MG63 (cell line): Measurements from ENCODE around the gene SARNP. TPM values are rescaled to one million over a fixed set of nuclear protein-coding genes. Genes with fewer than 3 reads are reported as not detected.
"Not testable (repeated sequence)": the region's sequence is repeated elsewhere in the genome, so short reads cannot be mapped to it uniquely, and the experiment has no call there.

Experiments used
- DNase-seq: peaks from one replicate; pipeline ENCODE4 v3.0.0-alpha.2; 2020
- H3K27me3 ChIP-seq: fragments of 250-450 bp; sonication (Bioruptor Pico); 2 replicates; pipeline ENCODE4 v1.5.1; 2020; ENCODE audit warnings: mild to moderate bottlenecking, moderate library complexity
- H3K36me3 ChIP-seq: fragments of 250-450 bp; sonication (Bioruptor Pico); 2 replicates; pipeline ENCODE4 v1.5.1; 2020; ENCODE audit warnings: mild to moderate bottlenecking, moderate library complexity
- H3K4me3 ChIP-seq: fragments of 250-450 bp; sonication (Bioruptor Pico); 2 replicates; pipeline ENCODE4 v1.5.1; 2020; ENCODE audit warnings: mild to moderate bottlenecking, moderate library complexity
- H3K9me3 ChIP-seq: fragments of 250-450 bp; sonication (Bioruptor Pico); 2 replicates; pipeline ENCODE4 v1.5.1; 2020; ENCODE audit warnings: mild to moderate bottlenecking, moderate library complexity
- total RNA-seq: library from RNA; depleted of rRNA; stranded (reverse); fragments of >200 nt; shearing (Covaris generic); gene quantifications from 2 replicates; pipeline ENCODE4 v1.2.3, GENCODE V29; 2014; ENCODE audit warnings: low replicate concordance; rRNA removed

The SARNP gene
- 142 and 228 TPM in 2 replicates for total RNA-seq

DNA sequence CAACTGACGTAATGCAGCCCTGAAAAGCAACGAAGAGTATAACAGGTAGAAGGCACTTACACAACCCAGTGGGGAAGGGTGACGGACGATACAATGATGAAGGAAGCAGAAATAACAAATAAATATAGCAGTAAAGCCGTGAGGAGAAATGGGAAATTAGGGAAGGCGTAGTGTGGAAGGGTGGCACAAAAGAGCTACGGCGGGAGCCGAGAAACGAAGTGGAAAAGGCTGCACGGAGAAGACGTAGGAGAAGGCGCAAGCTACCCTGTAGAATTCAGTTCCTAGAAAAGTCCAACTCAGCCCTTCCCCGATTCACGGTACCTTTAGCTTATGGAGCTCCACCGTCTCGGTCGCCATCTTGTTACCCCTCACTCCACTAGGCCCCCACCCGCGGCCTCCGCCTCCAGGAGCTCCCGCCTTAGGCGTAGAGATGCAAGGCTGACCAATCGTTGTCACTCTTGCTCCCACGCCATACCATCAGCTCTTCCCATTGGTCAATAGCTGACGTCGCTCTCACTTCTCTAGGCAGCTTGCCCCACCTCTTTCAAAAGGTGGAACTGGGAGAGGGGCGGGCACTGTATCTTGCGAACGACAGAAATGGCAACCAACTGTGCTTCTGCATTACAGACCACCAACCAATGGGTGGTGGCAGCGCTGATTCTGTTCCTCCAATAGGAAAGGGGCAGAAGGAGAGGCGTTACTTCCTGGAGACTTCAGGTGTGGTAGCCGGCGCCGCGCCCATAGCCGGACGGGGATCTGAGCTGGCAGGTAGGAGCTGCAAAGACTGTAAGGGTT, at the start of gene SARNP, which contains the start of gene ORMDL2:
Gene SARNP, minus strand, starts transcription at position 380 of the 795 bp plus-strand sequence. Its CDS starts 23 bp downstream, at position 357.
Gene ORMDL2, plus strand, starts transcription at position 697 of the 795 bp plus-strand sequence. CDS start 959 bp downstream, outside the sequence.
- H3K27me3 ChIP-seq: no peaks in the 10 kb centered on the region
- peak within 1 kb of the TSS; percentile 82 for H3K4me3 ChIP-seq
- DNase-seq: peak; percentile 98
- H3K9me3 ChIP-seq: no peaks in the 10 kb centered on the region
- peaks cover 72% of the 10 kb centered on the region for H3K36me3 ChIP-seq

DNA sequence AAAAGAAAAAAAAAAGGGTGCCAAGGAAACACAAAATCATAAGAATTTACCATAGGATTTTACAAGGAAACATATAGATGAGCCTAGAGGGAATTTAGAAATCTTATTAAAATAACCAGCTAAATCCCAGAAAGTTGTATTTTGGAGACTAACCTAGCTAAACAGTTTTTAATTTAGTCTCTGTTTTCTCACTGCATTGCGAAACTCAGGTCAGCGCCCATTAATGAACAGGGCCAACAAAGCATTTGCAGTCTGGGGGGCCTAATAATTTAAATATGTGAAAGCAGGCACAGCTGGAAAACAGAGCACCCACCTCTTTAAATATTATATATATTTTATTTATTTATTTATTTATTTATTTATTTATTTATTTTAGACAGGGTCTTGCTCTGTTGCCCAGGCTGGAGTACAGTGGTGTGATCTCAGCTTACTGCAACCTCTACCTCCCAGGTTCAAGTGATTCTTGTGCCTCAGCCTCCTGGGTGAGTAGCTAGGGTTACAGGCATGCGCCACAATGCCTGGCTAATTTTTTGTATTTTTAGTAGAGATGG, 49.0 kb upstream of the SARNP start:
- H3K4me3 ChIP-seq, DNase-seq, H3K9me3 ChIP-seq, H3K27me3 ChIP-seq, H3K36me3 ChIP-seq: not testable (repeated sequence)

DNA sequence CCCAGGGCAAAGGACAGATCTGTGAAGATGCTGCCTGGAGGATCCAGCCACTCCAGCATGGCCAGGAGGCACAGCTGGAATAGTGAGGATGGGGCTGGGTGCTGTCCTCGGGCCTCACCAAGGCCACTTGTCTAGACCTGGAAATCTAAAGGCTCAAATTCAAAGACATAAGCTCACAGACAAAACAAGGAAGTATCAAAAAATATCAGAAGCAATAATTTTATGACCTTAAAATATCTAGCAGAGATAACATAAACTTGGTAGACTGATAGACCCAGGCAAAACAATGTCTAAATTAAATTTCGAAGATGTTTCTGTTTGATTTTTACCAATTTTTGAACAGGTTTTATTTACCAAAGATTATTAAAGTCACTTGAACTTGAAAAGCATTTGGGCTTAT, 47.8 kb upstream of the SARNP start:
- Histone ChIP-seq H3K9me3 (peaks cover 6% of the 10 kb centered on the region; the same call in 1 of the 2 replicates), H3K27me3 (no peaks in the 10 kb centered on the region), H3K4me3 (no peak overlapping the region), H3K36me3 (no peaks in the 10 kb centered on the region)
- no peak for DNase-seq

DNA sequence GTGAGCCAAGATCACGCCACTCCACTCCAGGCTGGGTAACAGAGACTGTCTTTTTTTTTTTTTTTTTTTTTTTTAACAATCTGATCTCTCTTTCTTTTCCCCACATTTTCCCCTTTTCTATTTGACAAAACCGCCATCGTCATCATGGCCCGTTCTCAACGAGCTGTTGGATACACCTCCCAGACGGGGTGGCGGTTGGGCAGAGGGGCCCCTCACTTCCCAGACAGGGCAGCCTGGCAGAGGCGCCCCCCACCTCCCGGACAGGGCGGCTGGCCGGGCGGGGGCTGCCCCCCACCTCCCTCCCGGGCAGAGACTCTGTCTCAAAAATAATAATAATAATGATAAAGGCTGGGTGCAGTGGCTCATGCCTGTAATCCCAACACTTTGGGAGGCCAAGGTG, 45.4 kb upstream of the SARNP start:
- not testable (repeated sequence) for H3K4me3 ChIP-seq, H3K27me3 ChIP-seq, DNase-seq, H3K36me3 ChIP-seq, H3K9me3 ChIP-seq

GRCh38 chr12:55862286-55862685, 44.8 kb upstream of the SARNP start:
- Histone ChIP-seq H3K4me3 (no peak overlapping the region), H3K27me3 (no peaks in the 10 kb centered on the region), H3K9me3 (peaks cover 6% of the 10 kb centered on the region; the same call in 1 of the 2 replicates), H3K36me3 (no peaks in the 10 kb centered on the region)
- DNase-seq: no peak

DNA sequence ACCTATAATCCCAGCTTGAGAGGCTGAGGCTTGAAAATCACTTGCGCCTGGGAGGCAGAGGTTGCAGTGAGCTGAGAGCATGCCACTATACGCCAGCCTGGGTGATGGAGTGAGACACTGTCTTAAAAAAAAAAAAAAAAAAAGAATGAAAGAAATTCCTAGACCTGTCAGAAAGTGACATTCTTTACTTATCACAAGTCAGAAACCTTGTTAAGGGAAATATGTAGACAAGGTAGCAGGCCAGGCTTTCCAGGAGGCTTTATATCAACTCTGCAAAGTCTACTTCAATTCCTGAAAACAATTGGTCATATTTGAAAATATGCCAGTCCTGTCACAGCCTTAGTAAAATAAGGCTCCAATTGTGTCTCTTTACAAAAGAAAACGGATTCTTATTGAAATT, 44.3 kb upstream of the SARNP start:
- no peak for DNase-seq
- peaks cover 6% of the 10 kb centered on the region; the same call in 1 of the 2 replicates for H3K9me3 ChIP-seq
- no peaks in the 10 kb centered on the region for H3K27me3 ChIP-seq
- H3K36me3 ChIP-seq: no peaks in the 10 kb centered on the region
- no peak overlapping the region for H3K4me3 ChIP-seq

- no peak for DNase-seq
- Histone ChIP-seq H3K9me3 (peaks cover 6% of the 10 kb centered on the region; the same call in 1 of the 2 replicates), H3K27me3 (no peaks in the 10 kb centered on the region), H3K36me3 (no peaks in the 10 kb centered on the region), H3K4me3 (no peak overlapping the region)
Measured at GRCh38 chr12:55861396-55861795, 43.9 kb upstream of the SARNP start.

DNA sequence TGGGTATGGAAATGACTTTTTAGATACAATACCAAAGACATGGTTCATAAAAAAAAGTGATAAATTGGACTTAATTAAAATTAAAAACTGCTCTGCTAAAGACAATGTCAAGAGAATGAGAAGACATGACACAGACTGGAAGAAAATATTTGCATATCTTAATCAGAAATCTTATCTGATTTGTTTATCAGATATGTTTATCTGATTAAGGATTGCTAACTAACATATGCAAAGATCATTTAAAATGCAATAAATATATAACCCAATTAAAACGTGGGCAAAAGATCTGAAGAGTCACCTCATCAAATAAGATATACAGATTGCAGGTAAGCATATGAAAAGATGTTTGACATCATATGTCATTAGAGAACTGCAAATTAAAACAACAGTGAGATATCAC, 35.2 kb upstream of the SARNP start:
- Histone ChIP-seq H3K36me3 (no peaks in the 10 kb centered on the region), H3K27me3 (no peaks in the 10 kb centered on the region), H3K4me3 (no peak overlapping the region), H3K9me3 (no peaks in the 10 kb centered on the region)
- no peak for DNase-seq

DNA sequence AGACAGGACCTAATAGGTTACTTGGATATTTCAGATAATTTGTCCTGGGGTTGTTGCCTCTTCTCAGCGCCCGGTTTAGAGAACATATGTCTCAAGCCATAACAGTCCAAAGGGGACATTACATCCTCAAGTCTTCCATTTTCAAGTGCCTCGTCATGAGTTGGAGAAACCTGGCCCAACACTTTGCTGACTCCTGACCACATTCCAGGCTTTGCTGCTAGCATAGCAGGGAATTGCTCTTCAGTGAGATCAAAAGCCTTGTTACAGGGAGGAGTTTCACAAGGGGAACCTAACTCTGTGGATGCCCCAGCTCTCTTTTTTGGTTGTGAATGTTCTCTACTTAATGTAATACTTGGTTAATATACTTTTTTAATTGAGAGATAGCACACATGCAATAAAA, 33.4 kb upstream of the SARNP start:
- Histone ChIP-seq H3K9me3 (no peaks in the 10 kb centered on the region), H3K27me3 (no peaks in the 10 kb centered on the region), H3K4me3 (no peak overlapping the region), H3K36me3 (no peaks in the 10 kb centered on the region)
- DNase-seq: no peak

DNA sequence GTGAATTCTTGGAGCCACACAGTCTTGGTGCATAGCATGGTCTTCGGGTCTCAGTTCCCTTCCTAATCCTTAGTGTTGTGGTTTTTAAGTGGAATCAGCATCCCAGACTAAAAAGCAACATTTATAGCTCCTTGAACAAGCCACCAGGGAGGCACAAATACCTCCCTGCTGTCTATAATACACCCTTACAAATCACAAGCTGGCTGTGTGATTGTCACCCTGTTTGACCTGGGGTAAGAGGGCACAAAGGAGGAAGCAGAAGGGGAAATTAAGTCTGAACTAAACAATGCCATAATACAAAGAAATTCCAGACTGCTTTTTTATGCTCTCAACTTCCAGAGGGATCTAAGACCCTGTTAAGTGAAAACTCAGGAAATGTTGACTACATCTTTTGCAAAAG, 32.9 kb upstream of the SARNP start:
- no peak for DNase-seq
- Histone ChIP-seq H3K27me3 (no peaks in the 10 kb centered on the region), H3K9me3 (no peaks in the 10 kb centered on the region), H3K4me3 (no peak overlapping the region), H3K36me3 (no peaks in the 10 kb centered on the region)

GRCh38 chr12:55849616-55850343, 32.3 kb upstream of the SARNP start:
- no peaks in the 10 kb centered on the region for H3K27me3 ChIP-seq
- H3K9me3 ChIP-seq: no peaks in the 10 kb centered on the region
- H3K4me3 ChIP-seq: no peak overlapping the region
- H3K36me3 ChIP-seq: no peaks in the 10 kb centered on the region
- no peak for DNase-seq

- H3K4me3 ChIP-seq: peak overlapping the region; percentile 30
- no peaks in the 10 kb centered on the region for H3K36me3 ChIP-seq
- H3K27me3 ChIP-seq: no peaks in the 10 kb centered on the region
- no peaks in the 10 kb centered on the region for H3K9me3 ChIP-seq
- peak; percentile 95 for DNase-seq
Measured at GRCh38 chr12:55847603-55848291, 30.2 kb upstream of the SARNP start.

DNA sequence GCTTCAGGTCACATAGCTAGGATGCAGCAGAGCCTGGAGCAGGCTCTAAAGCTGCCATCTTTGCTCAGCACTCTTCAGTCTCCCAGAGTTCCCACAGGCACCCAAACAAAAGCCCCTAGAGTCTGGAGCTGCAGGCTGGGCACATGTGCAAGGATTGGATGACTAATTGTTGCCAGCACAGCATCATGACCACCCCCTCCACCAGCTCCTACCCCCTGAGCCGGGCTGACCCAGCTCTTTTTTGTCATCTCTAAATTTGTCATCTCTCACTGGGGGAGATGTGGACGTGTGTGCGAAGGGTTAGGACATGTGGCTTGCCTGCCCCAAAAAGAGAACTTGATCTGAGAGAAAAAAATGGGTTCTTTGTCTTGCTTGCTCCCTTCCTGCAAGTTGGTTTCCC, 29.5 kb upstream of the SARNP start:
- DNase-seq: peak; percentile 43
- Histone ChIP-seq H3K36me3 (no peaks in the 10 kb centered on the region), H3K27me3 (no peaks in the 10 kb centered on the region), H3K4me3 (no peak overlapping the region), H3K9me3 (no peaks in the 10 kb centered on the region)

DNA sequence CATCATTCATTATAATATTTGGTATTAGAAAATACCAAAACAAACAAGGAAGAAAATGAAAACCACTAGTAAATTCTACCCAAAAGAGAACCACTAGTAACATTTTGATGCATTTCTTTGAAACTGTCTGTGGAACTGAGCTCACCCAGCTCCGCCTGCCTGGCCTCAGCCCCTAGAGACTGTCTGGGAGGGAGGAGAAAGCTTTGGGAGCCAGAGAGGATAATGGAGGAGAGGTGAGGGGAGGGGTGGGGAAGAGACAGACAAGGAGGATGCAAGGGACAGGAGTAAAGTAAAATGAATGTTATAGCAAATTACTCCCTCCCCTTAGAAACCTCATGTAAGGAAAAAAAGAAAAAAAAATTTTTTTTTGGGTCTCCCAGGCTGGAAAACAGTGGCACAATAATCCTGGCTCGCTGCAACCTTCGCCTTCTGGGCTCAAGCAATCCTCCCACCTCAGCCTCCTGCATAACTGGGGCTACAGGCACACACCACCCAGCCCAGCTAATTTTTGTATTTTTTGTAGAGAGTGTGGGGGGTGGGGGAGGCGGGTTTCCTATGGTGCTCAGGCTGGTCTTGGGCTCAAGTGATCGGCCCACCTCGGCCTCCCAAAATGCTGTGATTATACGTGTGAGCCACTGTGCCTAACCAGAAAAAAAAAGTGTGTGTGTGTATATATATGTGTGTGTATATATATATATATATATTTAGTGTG, 28.4 kb upstream of the SARNP start:
- Histone ChIP-seq H3K36me3 (no peaks in the 10 kb centered on the region), H3K4me3 (no peak overlapping the region), H3K27me3 (no peaks in the 10 kb centered on the region), H3K9me3 (no peaks in the 10 kb centered on the region)
- DNase-seq: no peak

- no peak for DNase-seq
- Histone ChIP-seq H3K27me3 (no peaks in the 10 kb centered on the region), H3K9me3 (no peaks in the 10 kb centered on the region), H3K36me3 (no peaks in the 10 kb centered on the region), H3K4me3 (no peak overlapping the region)
Measured at GRCh38 chr12:55845361-55845760, 27.8 kb upstream of the SARNP start.

DNA sequence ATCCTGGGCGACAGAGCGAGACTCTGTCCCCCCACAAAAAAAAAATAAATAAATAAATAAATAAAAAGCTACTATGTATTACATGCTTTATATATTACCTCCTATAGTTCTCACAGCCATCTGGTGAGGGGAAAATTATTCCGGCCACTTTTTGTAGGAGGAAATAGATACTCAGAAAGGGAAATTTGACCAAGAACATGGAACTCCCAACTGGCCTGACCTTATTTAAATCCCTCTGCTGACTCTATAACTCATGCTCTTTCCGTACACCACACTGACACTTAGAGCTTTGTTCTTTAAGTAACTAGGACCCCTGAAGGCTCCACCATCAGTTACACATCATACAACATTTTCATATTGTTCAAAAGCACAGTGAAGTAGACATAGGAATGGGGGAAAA, 27.4 kb upstream of the SARNP start:
- no peak for DNase-seq
- H3K36me3 ChIP-seq: no peaks in the 10 kb centered on the region
- H3K4me3 ChIP-seq: no peak overlapping the region
- no peaks in the 10 kb centered on the region for H3K27me3 ChIP-seq
- H3K9me3 ChIP-seq: no peaks in the 10 kb centered on the region
